Measurements from ENCODE around the gene SYNJ2. TPM values are rescaled to one million over a fixed set of nuclear protein-coding genes. Genes with fewer than 3 reads are reported as not detected.

SYNJ2 gene
- total and polyA plus RNA-seq, 7 experiments from 2014 or later, result 12.0 to 36.6 (median 22.5) TPM

- intact Hi-C loops (cut with micrococcal nuclease), result no loop called here
- Mint-ChIP-seq H3K36me3 (peaks cover 9 to 56% (median 19%) of the 10 kb centered on the region in 5 donors), H3K9me3 (no peaks in the 10 kb centered on the region), H3K27me3 (no peaks in the 10 kb centered on the region), H3K27ac (no peak overlapping the region), H3K4me1 (peaks cover 6 to 23% (median 8%) of the 10 kb centered on the region in 7 donors), H3K4me3 (no peak overlapping the region)
- no peaks in the 10 kb centered on the region for H3K9me3 ChIP-seq (ENCODE audit: control insufficient read depth in 2 of 3, low read length in 3 of 3)
- no peaks in the 10 kb centered on the region for H3K27me3 ChIP-seq (ENCODE audit: control insufficient read depth in 2 of 2, insufficient read depth in 2 of 2, low read length in 2 of 2)
- peaks cover 0 to 6% of the 10 kb centered on the region in 2 donors for H3K4me1 ChIP-seq (ENCODE audit: control insufficient read depth in 2 of 2, insufficient read depth in 2 of 2, low read length in 2 of 2)
- POLR2A ChIA-PET, result interaction anchor here (0.6 kb wide), 1 partner anchor 95 kb away, joined by 4 read pairs; no protein-coding TSS in a partner anchor
- DNase-seq, result no peak
- H3K36me3 ChIP-seq (ENCODE audit: control insufficient read depth in 2 of 3, insufficient read depth in 3 of 3, low read length in 3 of 3), result peaks cover 0 to 76% (median 17%) of the 10 kb centered on the region in 3 experiments
- H3K27ac ChIP-seq (ENCODE audit: low read depth, low read length), result no peak overlapping the region
- ATAC-seq, result no peak
- CTCF ChIA-PET, result no interaction called here
- no peak overlapping the region for H3K4me3 ChIP-seq (ENCODE audit: low read length)
Measured at GRCh38 chr6:158064725-158065251, 83.1 kb downstream of the SYNJ2 start.

DNA sequence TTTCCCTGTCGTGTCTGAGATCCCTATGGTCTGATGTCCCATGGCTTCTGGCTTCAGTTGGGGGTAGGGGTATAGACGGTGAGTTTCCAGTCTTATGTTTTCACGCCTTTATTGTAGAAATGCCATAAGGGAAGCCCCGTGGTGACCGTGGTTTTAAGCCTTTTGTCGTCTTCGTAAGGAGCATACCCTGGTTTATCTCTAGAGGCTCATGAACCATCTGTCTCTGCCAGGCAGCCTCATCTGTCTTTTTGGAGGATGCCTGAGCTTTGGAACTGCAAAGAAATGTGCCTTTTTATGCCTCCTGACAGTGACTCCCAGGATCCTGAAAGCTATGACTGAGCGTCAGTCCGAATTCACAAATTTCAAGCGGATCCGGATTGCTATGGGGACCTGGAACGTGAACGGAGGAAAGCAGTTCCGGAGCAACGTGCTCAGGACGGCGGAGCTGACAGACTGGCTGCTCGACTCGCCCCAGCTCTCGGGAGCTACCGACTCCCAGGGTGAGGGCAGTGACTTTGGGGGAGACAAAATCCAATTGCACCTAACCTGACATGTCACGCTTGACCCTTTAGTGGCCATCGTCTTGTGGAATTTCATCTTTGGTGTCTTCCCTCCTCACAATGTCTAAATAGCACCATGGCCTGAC is 84.6 kb downstream of the SYNJ2 start:
- ChIA-PET CTCF (interaction anchor here (0.6 kb wide), 1 partner anchor 109 kb away, joined by 5 read pairs; no protein-coding TSS in a partner anchor), POLR2A (no interaction called here)
- H3K27me3 Mint-ChIP-seq, result no peaks in the 10 kb centered on the region
- peaks cover 11 to 57% (median 19%) of the 10 kb centered on the region in 5 donors for H3K36me3 Mint-ChIP-seq
- peak overlapping the region in 2 of 9 donors; percentile 65 to 82 for H3K27ac Mint-ChIP-seq
- no peak for DNase-seq
- H3K4me3 Mint-ChIP-seq, result no peak overlapping the region
- Histone ChIP-seq H3K27me3 (ENCODE audit: control insufficient read depth in 2 of 2, insufficient read depth in 2 of 2, low read length in 2 of 2) (no peaks in the 10 kb centered on the region), H3K27ac (ENCODE audit: low read depth, low read length) (no peak overlapping the region), H3K9me3 (ENCODE audit: control insufficient read depth in 2 of 3, low read length in 3 of 3) (no peaks in the 10 kb centered on the region), H3K36me3 (ENCODE audit: control insufficient read depth in 2 of 3, insufficient read depth in 3 of 3, low read length in 3 of 3) (peaks cover 0 to 84% (median 17%) of the 10 kb centered on the region in 3 experiments), H3K4me3 (ENCODE audit: low read length) (no peak overlapping the region), H3K4me1 (ENCODE audit: control insufficient read depth in 2 of 2, insufficient read depth in 2 of 2, low read length in 2 of 2) (no peaks in the 10 kb centered on the region)
- intact Hi-C loops (cut with micrococcal nuclease), result no loop called here
- H3K4me1 Mint-ChIP-seq, result peaks cover 0 to 20% (median 0%) of the 10 kb centered on the region in 7 donors
- ATAC-seq, result no peak
- no peaks in the 10 kb centered on the region for H3K9me3 Mint-ChIP-seq

GRCh38 chr6:158067436-158068015 is 85.9 kb downstream of the SYNJ2 start:
- Histone ChIP-seq H3K27me3 (ENCODE audit: control insufficient read depth in 2 of 2, insufficient read depth in 2 of 2, low read length in 2 of 2) (no peaks in the 10 kb centered on the region), H3K4me3 (ENCODE audit: low read length) (no peak overlapping the region), H3K27ac (ENCODE audit: low read depth, low read length) (no peak overlapping the region), H3K36me3 (ENCODE audit: control insufficient read depth in 2 of 3, insufficient read depth in 3 of 3, low read length in 3 of 3) (peaks cover 0 to 84% (median 17%) of the 10 kb centered on the region in 3 experiments), H3K9me3 (ENCODE audit: control insufficient read depth in 2 of 3, low read length in 3 of 3) (no peaks in the 10 kb centered on the region), H3K4me1 (ENCODE audit: control insufficient read depth in 2 of 2, insufficient read depth in 2 of 2, low read length in 2 of 2) (peaks cover 0 to 5% of the 10 kb centered on the region in 2 donors)
- Mint-ChIP-seq H3K36me3 (peaks cover 16 to 53% (median 17%) of the 10 kb centered on the region in 5 donors), H3K27ac (peak overlapping the region in 4 of 9 donors; percentile 16 to 69 (median 40)), H3K27me3 (no peaks in the 10 kb centered on the region), H3K4me1 (peaks cover 5 to 25% (median 6%) of the 10 kb centered on the region in 7 donors), H3K9me3 (no peaks in the 10 kb centered on the region), H3K4me3 (no peak overlapping the region)
- no peak for DNase-seq
- ChIA-PET POLR2A (interaction anchor here (0.9 kb wide), 1 partner anchor 98 kb away, joined by 3 read pairs; no protein-coding TSS in a partner anchor), CTCF (no interaction called here)
- no peak for ATAC-seq
- intact Hi-C loops (cut with micrococcal nuclease), result no loop called here

- Mint-ChIP-seq H3K9me3 (no peaks in the 10 kb centered on the region), H3K36me3 (peaks cover 16 to 45% (median 17%) of the 10 kb centered on the region in 5 donors), H3K4me3 (no peak overlapping the region), H3K27me3 (no peaks in the 10 kb centered on the region), H3K27ac (peak overlapping the region in 8 of 9 donors; percentile 25 to 79 (median 46)), H3K4me1 (peaks cover 5 to 25% (median 6%) of the 10 kb centered on the region in 7 donors)
- Histone ChIP-seq H3K4me1 (ENCODE audit: control insufficient read depth in 2 of 2, insufficient read depth in 2 of 2, low read length in 2 of 2) (peaks cover 0 to 5% of the 10 kb centered on the region in 2 donors), H3K9me3 (ENCODE audit: control insufficient read depth in 2 of 3, low read length in 3 of 3) (no peaks in the 10 kb centered on the region), H3K27ac (ENCODE audit: low read depth, low read length) (no peak overlapping the region), H3K27me3 (ENCODE audit: control insufficient read depth in 2 of 2, insufficient read depth in 2 of 2, low read length in 2 of 2) (no peaks in the 10 kb centered on the region), H3K36me3 (ENCODE audit: control insufficient read depth in 2 of 3, insufficient read depth in 3 of 3, low read length in 3 of 3) (peaks cover 0 to 81% (median 17%) of the 10 kb centered on the region in 3 experiments), H3K4me3 (ENCODE audit: low read length) (no peak overlapping the region)
- POLR2A ChIA-PET, result interaction anchor here (0.6 to 0.9 kb wide), 2 partner anchors 98 to 857 kb away, joined by 3 to 7 read pairs; no protein-coding TSS in a partner anchor
- CTCF ChIA-PET, result interaction anchor here (0.6 kb wide), 1 partner anchor 22 kb away, joined by 3 read pairs; no protein-coding TSS in a partner anchor
- no peak for ATAC-seq
- DNase-seq, result no peak
- intact Hi-C loops (cut with micrococcal nuclease), result no loop called here
Measured at GRCh38 chr6:158068156-158068892, 86.7 kb downstream of the SYNJ2 start.

DNA sequence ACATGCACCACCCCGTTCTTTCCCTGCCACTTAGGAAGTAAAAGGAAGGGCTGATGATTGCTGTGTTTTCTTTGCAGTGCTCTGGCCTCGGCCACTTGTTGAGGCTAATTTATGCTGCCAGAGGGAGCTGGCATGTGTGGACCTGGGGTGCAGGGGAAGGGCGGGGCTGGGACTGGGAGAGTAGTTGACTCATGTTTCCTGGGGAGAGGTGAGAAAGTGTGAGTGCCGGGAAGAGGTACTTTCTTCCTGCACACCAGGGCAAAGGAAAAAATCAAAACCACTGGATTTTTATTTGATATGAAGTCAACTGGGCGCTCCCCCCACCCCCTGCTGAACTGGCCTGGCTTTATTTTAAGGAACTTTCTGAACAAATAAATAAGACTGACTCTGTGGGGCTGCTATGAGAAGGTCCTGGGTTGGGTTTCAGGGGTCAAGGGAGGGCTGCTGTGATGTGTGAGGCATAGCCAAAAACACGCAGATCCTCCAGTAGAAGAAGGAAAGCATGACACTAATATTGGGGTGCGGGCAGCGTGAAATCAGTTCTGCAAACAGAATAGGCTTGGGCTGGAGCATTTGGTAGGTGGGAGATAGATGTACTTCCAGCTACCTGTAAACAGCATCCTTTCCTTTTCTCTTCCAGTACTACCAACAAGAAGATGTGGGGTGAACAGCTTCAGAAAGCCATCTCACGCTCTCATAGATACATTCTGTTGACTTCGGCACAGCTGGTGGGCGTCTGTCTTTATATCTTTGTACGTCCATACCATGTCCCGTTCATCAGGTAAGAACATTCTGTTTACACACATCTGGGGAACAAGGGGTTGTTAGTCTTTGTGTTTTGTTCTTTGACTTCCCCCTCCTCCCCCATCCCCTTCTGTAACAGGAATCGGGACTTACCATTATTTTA is 87.5 kb downstream of the SYNJ2 start:
- intact Hi-C loops (cut with micrococcal nuclease), result no loop called here
- Mint-ChIP-seq H3K27me3 (no peaks in the 10 kb centered on the region), H3K36me3 (peaks cover 16 to 50% (median 23%) of the 10 kb centered on the region in 5 donors), H3K27ac (peak overlapping the region in 8 of 9 donors; percentile 1 to 79 (median 44)), H3K4me1 (peaks cover 5 to 30% (median 6%) of the 10 kb centered on the region in 7 donors), H3K9me3 (no peaks in the 10 kb centered on the region), H3K4me3 (peak overlapping the region in 1 of 10 donors; percentile 50)
- no peak overlapping the region for H3K27ac ChIP-seq (ENCODE audit: low read depth, low read length)
- H3K4me1 ChIP-seq (ENCODE audit: control insufficient read depth in 2 of 2, insufficient read depth in 2 of 2, low read length in 2 of 2), result peaks cover 0 to 5% of the 10 kb centered on the region in 2 donors
- ATAC-seq (no peak), DNase-seq (no peak)
- H3K9me3 ChIP-seq (ENCODE audit: control insufficient read depth in 2 of 3, low read length in 3 of 3), result no peaks in the 10 kb centered on the region
- no peaks in the 10 kb centered on the region for H3K27me3 ChIP-seq (ENCODE audit: control insufficient read depth in 2 of 2, insufficient read depth in 2 of 2, low read length in 2 of 2)
- POLR2A ChIA-PET, result interaction anchor here (0.8 to 2.0 kb wide), 3 partner anchors 11 to 520 kb away, joined by 3 to 5 read pairs (median 3); no protein-coding TSS in a partner anchor
- CTCF ChIA-PET, result interaction anchor here (0.6 to 5.6 kb wide), 8 partner anchors 16 to 122 kb away, joined by 3 to 37 read pairs (median 3); partner anchors contain the start of gene SYNJ2
- no peak overlapping the region for H3K4me3 ChIP-seq (ENCODE audit: low read length)
- peaks cover 0 to 82% (median 12%) of the 10 kb centered on the region in 3 experiments for H3K36me3 ChIP-seq (ENCODE audit: control insufficient read depth in 2 of 3, insufficient read depth in 3 of 3, low read length in 3 of 3)
